ENCODE data around the gene ESPL1.

DNA sequence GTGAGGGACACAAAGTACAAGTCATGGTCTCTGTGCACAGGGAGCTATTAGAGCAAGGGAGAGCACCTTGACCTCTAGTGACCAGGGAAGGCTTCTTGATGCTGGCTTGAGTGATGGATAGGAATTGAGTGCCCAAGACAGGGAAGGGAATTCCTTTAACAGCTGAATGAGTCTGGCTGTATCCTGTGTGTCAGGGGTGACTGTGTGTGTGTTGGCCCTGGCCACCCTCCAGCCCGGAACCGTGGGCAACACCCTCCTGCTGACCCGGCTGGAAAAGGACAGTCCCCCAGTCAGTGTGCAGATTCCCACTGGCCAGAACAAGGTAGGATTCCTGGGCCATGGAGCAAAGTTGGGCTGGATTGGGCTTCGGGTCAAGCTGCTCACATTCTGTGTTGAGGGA is 21.8 kb downstream of the ESPL1 start:
- TF ChIP-seq SMARCC2 (IDR thresholded peaks at IDR 0.05) = no peak
- TF ChIP-seq ZNF274 (CRISPR knock-in tag; IDR thresholded peaks at IDR 0.05) = no peak
- TF ChIP-seq ZNF543 (CRISPR knock-in tag; IDR thresholded peaks at IDR 0.05) = no peak
- no peak for TF ChIP-seq SP1 (IDR thresholded peaks at IDR 0.05)
- TF ChIP-seq SP1 (CRISPR knock-in tag; IDR thresholded peaks at IDR 0.05) = no peak
- TF ChIP-seq, protein P1, sequence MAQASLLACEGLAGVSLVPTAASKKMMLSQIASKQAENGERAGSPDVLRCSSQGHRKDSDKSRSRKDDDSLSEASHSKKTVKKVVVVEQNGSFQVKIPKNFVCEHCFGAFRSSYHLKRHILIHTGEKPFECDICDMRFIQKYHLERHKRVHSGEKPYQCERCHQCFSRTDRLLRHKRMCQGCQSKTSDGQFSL (CRISPR knock-in tag; IDR thresholded peaks at IDR 0.05) = no peak
- no peak for TF ChIP-seq EP300 (IDR thresholded peaks at IDR 0.05; ENCODE audit: low read depth in 2 of 2, low read length in 2 of 2)
- no peak for TF ChIP-seq EP300 (CRISPR knock-in tag; IDR thresholded peaks at IDR 0.05; ENCODE audit: borderline replicate concordance)
- TF ChIP-seq CTCF (CRISPR knock-in tag; IDR thresholded peaks at IDR 0.05) = no peak
- TF ChIP-seq ZNF354B (CRISPR knock-in tag; IDR thresholded peaks at IDR 0.05) = no peak
- no peak for TF ChIP-seq FOXP4 (CRISPR knock-in tag; IDR thresholded peaks at IDR 0.05)
- TF ChIP-seq MLXIP (CRISPR knock-in tag; IDR thresholded peaks at IDR 0.05; ENCODE audit: borderline replicate concordance) = no peak
- TF ChIP-seq ZNF552 (CRISPR knock-in tag; IDR thresholded peaks at IDR 0.05; ENCODE audit: borderline replicate concordance) = no peak

Data from HepG2 (cell line).